Mesenchymal stem cell (in vitro differentiated cells and primary cell): ENCODE measurements around the gene RRP9.

Source experiments
- DNase-seq: peaks from one replicate; pipeline ENCODE4 v3.0.0-alpha.2; 2013
- H2AFZ ChIP-seq: one replicate; pipeline ENCODE4 v1.6.1; 2013; ENCODE audit warnings: low read depth, mild to moderate bottlenecking, control low read depth, inconsistent platforms, low read length, moderate library complexity
- H2AK5ac ChIP-seq: 2 replicates; pipeline ENCODE4 v1.6.1; 2013; ENCODE audit warnings: low read length, moderate library complexity, mild to moderate bottlenecking, inconsistent platforms; ENCODE audit not compliant: severe bottlenecking
- H2BK120ac ChIP-seq: one replicate; pipeline ENCODE4 v1.6.1; 2013; ENCODE audit warnings: low read depth, mild to moderate bottlenecking, inconsistent platforms, low read length, moderate library complexity
- H2BK12ac ChIP-seq, 2 experiments: one replicate each; pipeline ENCODE4 v1.6.1; 2013; ENCODE audit warnings: inconsistent platforms in 2 of 2, low read length in 2 of 2, mild to moderate bottlenecking in 2 of 2, moderate library complexity in 2 of 2, control low read depth in 1 of 2
- H2BK15ac ChIP-seq: one replicate; pipeline ENCODE4 v1.6.1; 2013; ENCODE audit warnings: mild to moderate bottlenecking, low read depth, inconsistent platforms; ENCODE audit not compliant: poor library complexity, severe bottlenecking
- H2BK5ac ChIP-seq: 2 replicates; pipeline ENCODE4 v1.6.1; 2013; ENCODE audit warnings: low read depth, mild to moderate bottlenecking, low read length, control low read depth, inconsistent platforms; ENCODE audit not compliant: poor library complexity, severe bottlenecking
- H3K14ac ChIP-seq, 2 experiments: one replicate each; pipeline ENCODE4 v1.6.1; 2013; ENCODE audit warnings: inconsistent platforms in 2 of 2, low read length in 2 of 2, control low read depth in 1 of 2, mild to moderate bottlenecking in 1 of 2, moderate library complexity in 1 of 2
- H3K18ac ChIP-seq, 2 experiments: one replicate each; pipeline ENCODE4 v1.6.1; 2013; ENCODE audit warnings: inconsistent platforms in 2 of 2, low read length in 2 of 2, control low read depth in 1 of 2, low read depth in 1 of 2, mild to moderate bottlenecking in 1 of 2
- H3K23ac ChIP-seq, 2 experiments: one replicate each; pipeline ENCODE4 v1.6.1; 2013; ENCODE audit warnings: inconsistent platforms in 2 of 2, low read length in 2 of 2, mild to moderate bottlenecking in 2 of 2, moderate library complexity in 2 of 2, control low read depth in 1 of 2
- H3K27ac ChIP-seq: 2 replicates; pipeline ENCODE4 v1.5.1; 2013; ENCODE audit warnings: mild to moderate bottlenecking, moderate library complexity, low read length, control low read depth, inconsistent platforms; ENCODE audit not compliant: poor library complexity, severe bottlenecking
- H3K27me3 ChIP-seq, 2 experiments: 2 replicates each; pipeline versions ENCODE4 v1.6.1 to v1.7.0; 2013; ENCODE audit warnings: low read length in 2 of 2, mild to moderate bottlenecking in 2 of 2, moderate library complexity in 2 of 2, control low read depth in 1 of 2, inconsistent platforms in 1 of 2; ENCODE audit not compliant: control insufficient read depth in 1 of 2, insufficient read depth in 1 of 2
- H3K36me3 ChIP-seq, 2 experiments: 2 replicates each; pipeline versions ENCODE4 v1.6.1 to v1.7.0; 2013; ENCODE audit warnings: low read length in 2 of 2, control low read depth in 1 of 2, inconsistent platforms in 1 of 2, low read depth in 1 of 2, mild to moderate bottlenecking in 1 of 2; ENCODE audit not compliant: insufficient read depth in 2 of 2, control insufficient read depth in 1 of 2
- H3K4ac ChIP-seq, 2 experiments: one replicate each; pipeline ENCODE4 v1.6.1; 2013; ENCODE audit warnings: inconsistent platforms in 2 of 2, low read length in 2 of 2, mild to moderate bottlenecking in 2 of 2, moderate library complexity in 2 of 2, control low read depth in 1 of 2, low read depth in 1 of 2
- H3K4me1 ChIP-seq: 2 replicates; pipeline ENCODE4 v1.6.1; 2013; ENCODE audit warnings: low read depth, low read length, control low read depth; ENCODE audit not compliant: control insufficient read depth, insufficient read depth
- H3K4me2 ChIP-seq: 2 replicates; pipeline ENCODE4 v1.6.1; 2013; ENCODE audit warnings: low read length, mild to moderate bottlenecking, inconsistent platforms; ENCODE audit not compliant: poor library complexity, severe bottlenecking
- H3K4me3 ChIP-seq, 2 experiments: 2 replicates each; pipeline versions ENCODE4 v1.5.1 to v1.7.0; 2013; ENCODE audit warnings: low read length in 2 of 2, mild to moderate bottlenecking in 2 of 2, control low read depth in 1 of 2, low read depth in 1 of 2; ENCODE audit not compliant: insufficient read depth in 1 of 2
- H3K79me1 ChIP-seq: replicated peaks from 2 replicates; pipeline ENCODE4 v1.6.1; 2013; ENCODE audit warnings: mild to moderate bottlenecking, control low read depth, low read length, inconsistent platforms; ENCODE audit not compliant: poor library complexity, severe bottlenecking
- H3K9ac ChIP-seq: 2 replicates; pipeline ENCODE4 v1.7.0; 2013; ENCODE audit warnings: mild to moderate bottlenecking, low read length, moderate library complexity
- H3K9me3 ChIP-seq: 2 replicates; pipeline ENCODE4 v1.7.0; 2013; ENCODE audit warnings: mild to moderate bottlenecking, low read length; ENCODE audit not compliant: control insufficient read depth
- H4K8ac ChIP-seq: one replicate; pipeline ENCODE4 v1.6.1; 2013; ENCODE audit warnings: inconsistent platforms, mild to moderate bottlenecking, low read length, moderate library complexity
- H4K91ac ChIP-seq: one replicate; pipeline ENCODE4 v1.6.1; 2013; ENCODE audit warnings: mild to moderate bottlenecking, low read length, inconsistent platforms
- WGBS: methylation state at CpG from one replicate; pipeline ENCODE4 v1.1.7; 2013; ENCODE audit warnings: mixed read lengths; 5-methylcytosine and 5-hydroxymethylcytosine counted together

The RRP9 gene

DNA sequence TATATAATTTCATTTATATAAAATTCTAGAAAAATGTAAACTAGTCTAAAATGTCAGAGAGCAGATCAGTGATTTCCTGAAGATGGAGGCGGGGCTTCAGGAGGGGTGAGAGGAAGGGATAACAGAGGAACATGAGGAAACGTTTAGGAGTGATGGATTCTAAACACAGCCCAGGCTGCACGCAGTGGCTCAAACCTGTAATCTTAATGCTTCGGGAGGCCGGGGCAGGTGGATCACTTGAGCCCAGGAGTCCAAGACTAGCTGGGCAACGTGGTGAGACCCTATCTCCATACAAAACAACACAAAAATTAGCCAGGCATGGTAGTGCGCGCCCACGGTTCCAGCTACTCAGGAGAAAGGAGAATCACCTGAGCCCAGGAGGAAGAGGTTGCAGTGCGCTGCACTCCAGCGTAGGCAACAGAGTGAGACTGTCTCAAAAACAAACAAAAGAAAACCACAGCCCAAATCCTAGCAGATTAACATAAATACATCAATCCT, 20.6 kb downstream of the RRP9 start:
- H2BK15ac ChIP-seq = no peak overlapping the region
- no peaks in the 10 kb centered on the region for H3K27me3 ChIP-seq
- 82% methylated on average over 11 of the region's 11 CpGs for WGBS
- H3K23ac ChIP-seq = no peak overlapping the region
- H3K9ac ChIP-seq = no peak overlapping the region
- H3K4me2 ChIP-seq = no peak overlapping the region
- no peak overlapping the region for H3K27ac ChIP-seq
- no peak overlapping the region for H2BK5ac ChIP-seq
- no peak overlapping the region for H3K4ac ChIP-seq
- no peak overlapping the region for H3K4me3 ChIP-seq
- H3K14ac ChIP-seq = no peak overlapping the region
- no peaks in the 10 kb centered on the region for H3K9me3 ChIP-seq
- no peak overlapping the region for H2AFZ ChIP-seq
- H3K18ac ChIP-seq = no peak overlapping the region
- no peak overlapping the region for H2BK12ac ChIP-seq
- no peaks in the 10 kb centered on the region for H3K79me1 ChIP-seq
- no peak overlapping the region for H2BK120ac ChIP-seq
- DNase-seq = no peak
- no peaks in the 10 kb centered on the region for H3K4me1 ChIP-seq
- no peaks in the 10 kb centered on the region for H3K36me3 ChIP-seq
- H4K8ac ChIP-seq = no peak overlapping the region
- H4K91ac ChIP-seq = no peak overlapping the region
- no peak overlapping the region for H2AK5ac ChIP-seq

- Histone ChIP-seq H2BK120ac (no peak overlapping the region), H2BK12ac (no peak overlapping the region), H3K79me1 (no peaks in the 10 kb centered on the region), H3K4ac (no peak overlapping the region), H3K4me1 (no peaks in the 10 kb centered on the region), H3K4me3 (no peak overlapping the region), H3K27ac (no peak overlapping the region), H3K9ac (no peak overlapping the region), H2AK5ac (no peak overlapping the region), H3K36me3 (no peaks in the 10 kb centered on the region), H3K27me3 (no peaks in the 10 kb centered on the region), H3K9me3 (no peaks in the 10 kb centered on the region), H4K8ac (no peak overlapping the region), H2BK5ac (no peak overlapping the region), H3K23ac (no peak overlapping the region), H3K14ac (no peak overlapping the region), H3K18ac (no peak overlapping the region), H2AFZ (no peak overlapping the region), H3K4me2 (no peak overlapping the region), H4K91ac (no peak overlapping the region), H2BK15ac (no peak overlapping the region)
- no peak for DNase-seq
- WGBS = 46% methylated on average over 3 of the region's 5 CpGs
Measured at GRCh38 chr3:51916418-51916817, 25.3 kb downstream of the RRP9 start.

- Histone ChIP-seq H3K36me3 (no peaks in the 10 kb centered on the region), H4K8ac (no peak overlapping the region), H2BK120ac (no peak overlapping the region), H2BK12ac (no peak overlapping the region), H3K4me2 (no peak overlapping the region), H3K14ac (no peak overlapping the region), H2BK15ac (no peak overlapping the region), H3K9me3 (no peaks in the 10 kb centered on the region), H3K18ac (no peak overlapping the region), H4K91ac (no peak overlapping the region), H2AFZ (no peak overlapping the region), H3K4me1 (no peaks in the 10 kb centered on the region), H3K27ac (no peak overlapping the region), H2AK5ac (no peak overlapping the region), H3K4ac (no peak overlapping the region), H2BK5ac (no peak overlapping the region), H3K27me3 (no peaks in the 10 kb centered on the region), H3K23ac (no peak overlapping the region), H3K9ac (no peak overlapping the region), H3K79me1 (no peaks in the 10 kb centered on the region), H3K4me3 (no peak overlapping the region)
- WGBS = 56% methylated on average over 3 of the region's 4 CpGs
- no peak for DNase-seq
Measured at GRCh38 chr3:51908026-51908425, 33.7 kb downstream of the RRP9 start.

DNA sequence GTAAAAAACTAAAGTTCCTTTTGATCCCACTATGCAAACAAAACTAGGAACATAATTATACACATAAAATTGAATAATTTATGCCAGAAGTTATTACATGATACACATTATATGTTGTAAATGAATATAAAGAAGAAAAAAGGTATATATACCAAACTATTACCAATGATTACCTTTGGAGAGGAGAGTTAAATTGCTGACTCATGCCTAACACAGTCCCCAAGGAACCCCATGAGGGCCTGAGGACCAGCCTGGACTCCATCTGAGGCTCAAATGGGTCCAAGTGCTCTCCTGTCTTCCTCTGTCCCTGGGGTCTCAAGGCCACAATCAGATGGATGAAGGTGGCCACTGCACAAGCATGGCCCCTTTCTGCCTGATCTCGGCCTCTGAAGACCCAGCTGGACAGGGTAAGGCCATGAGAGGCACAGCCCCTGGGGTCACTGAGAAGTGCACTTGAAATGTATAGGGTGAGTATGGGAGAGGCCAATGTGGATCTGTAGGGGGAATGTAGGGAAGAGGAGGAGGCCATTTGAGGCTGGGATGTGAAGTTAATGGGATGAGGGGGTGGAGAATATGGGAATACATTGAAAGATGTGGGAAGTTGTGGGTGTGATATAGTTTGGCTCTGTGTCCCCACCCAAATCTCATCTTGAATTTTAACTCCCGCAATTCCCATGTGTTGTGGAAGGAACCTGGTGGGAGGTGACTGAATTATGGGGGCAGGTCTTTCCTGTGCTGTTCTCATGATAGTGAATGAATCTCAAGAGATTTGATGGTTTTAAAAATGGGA, 37.5 kb downstream of the RRP9 start:
- no peaks in the 10 kb centered on the region for H3K79me1 ChIP-seq
- WGBS = 78% methylated on average over 2 of the region's 2 CpGs
- no peak overlapping the region for H3K4ac ChIP-seq
- H3K23ac ChIP-seq = no peak overlapping the region
- no peak overlapping the region for H2BK120ac ChIP-seq
- H3K18ac ChIP-seq = no peak overlapping the region
- H3K36me3 ChIP-seq = no peaks in the 10 kb centered on the region
- no peak overlapping the region for H2AFZ ChIP-seq
- H3K4me3 ChIP-seq = no peak overlapping the region
- no peak overlapping the region for H2AK5ac ChIP-seq
- no peak overlapping the region for H3K14ac ChIP-seq
- no peak overlapping the region for H3K27ac ChIP-seq
- DNase-seq = no peak
- no peaks in the 10 kb centered on the region for H3K4me1 ChIP-seq
- no peak overlapping the region for H3K4me2 ChIP-seq
- no peaks in the 10 kb centered on the region for H3K9me3 ChIP-seq
- H3K27me3 ChIP-seq = peaks cover 6 to 9% of the 10 kb centered on the region in 2 experiments
- no peak overlapping the region for H4K91ac ChIP-seq
- H2BK5ac ChIP-seq = no peak overlapping the region
- H2BK12ac ChIP-seq = no peak overlapping the region
- H2BK15ac ChIP-seq = no peak overlapping the region
- H4K8ac ChIP-seq = no peak overlapping the region
- no peak overlapping the region for H3K9ac ChIP-seq
